Stimulated activated CD4-positive, alpha-beta T cell treated with anti-CD3 and anti-CD28 coated beads, Interleukin-1b, Interleukin-23, amount 100 ng/mL, for 24 hours (primary cell): ENCODE results near the gene CLSTN3.

ENCODE experiments used
- DNase-seq, 4 experiments: peaks; one replicate each; pipeline ENCODE4 v3.0.0-alpha.2; 2020; ENCODE audit warnings: low read depth in 4 of 4, low spot score in 1 of 4

CLSTN3 gene

DNA sequence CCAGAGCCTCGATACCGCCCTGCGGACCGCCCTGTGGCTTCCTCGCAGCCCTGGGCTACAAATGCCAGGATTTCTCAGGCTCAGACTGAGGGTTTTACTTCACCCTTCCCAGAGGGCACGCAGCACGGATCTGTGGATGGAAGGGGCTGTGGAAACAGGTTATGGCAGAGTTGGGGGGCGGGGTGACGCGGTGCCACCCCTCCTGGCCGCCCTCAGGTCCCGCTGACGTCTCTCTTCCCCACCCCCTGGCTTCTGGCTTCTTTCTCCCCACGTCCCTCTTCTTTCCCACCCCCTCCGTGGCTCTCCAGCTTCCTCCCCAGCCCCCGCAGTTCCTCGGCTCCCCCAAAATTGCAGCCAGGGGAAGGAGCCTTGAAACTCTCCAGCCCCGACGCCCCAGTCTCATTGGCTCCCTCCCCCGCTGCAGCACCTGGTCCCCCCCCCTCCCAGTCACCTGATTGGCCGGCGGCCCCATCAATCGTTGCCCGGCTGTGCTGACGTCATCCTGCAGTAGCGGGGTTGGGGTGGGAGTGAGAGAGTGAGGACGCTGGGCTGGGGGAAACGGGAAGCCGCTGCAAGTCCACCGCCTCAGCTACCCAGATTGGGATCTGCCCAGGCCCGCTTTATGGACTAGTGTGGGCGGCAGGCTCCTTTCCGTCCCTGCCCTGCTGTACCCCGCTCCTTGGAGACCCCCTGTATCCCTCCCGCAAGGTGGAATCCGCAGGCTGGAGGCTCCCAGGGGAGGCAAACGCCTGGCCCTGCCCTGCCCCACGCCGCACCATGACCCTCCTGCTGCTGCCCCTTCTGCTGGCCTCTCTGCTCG is at the start of gene CLSTN3:
Gene CLSTN3, plus strand, starts transcription at position 500 of the 820 bp plus-strand sequence. Its CDS starts 278 bp downstream, at position 778.
- DNase-seq, result peak; percentile 67 to 76 (median 70)

DNA sequence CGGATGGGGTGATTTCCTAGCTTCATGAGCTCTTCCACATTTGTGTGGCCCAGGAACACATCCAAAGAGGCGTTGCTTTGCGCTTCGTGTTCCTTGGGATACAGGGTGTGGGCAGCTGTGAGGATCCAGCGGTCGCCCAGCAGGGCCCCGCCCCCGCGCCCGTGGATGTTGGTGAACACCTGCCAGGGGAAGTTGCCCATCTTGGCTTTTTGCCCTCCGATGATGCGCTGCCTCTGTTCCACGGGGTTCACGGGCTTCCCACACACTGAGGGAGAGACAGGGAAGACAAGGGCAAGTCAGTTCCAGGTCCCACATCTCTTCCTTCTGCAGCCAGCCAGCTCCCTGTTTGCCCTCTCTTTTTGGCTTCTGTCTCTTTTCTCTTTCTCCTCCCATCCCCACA is 49.1 kb upstream of the CLSTN3 start:
- no peak for DNase-seq

GRCh38 chr12:7083125-7083524 is 47.0 kb upstream of the CLSTN3 start:
- no peak for DNase-seq

GRCh38 chr12:7089196-7089871 is 40.8 kb upstream of the CLSTN3 start:
- no peak for DNase-seq

GRCh38 chr12:7090222-7090998 is 39.8 kb upstream of the CLSTN3 start:
- no peak for DNase-seq

- no peak for DNase-seq
Measured at GRCh38 chr12:7091171-7091570, 39.0 kb upstream of the CLSTN3 start.

- no peak for DNase-seq
Measured at GRCh38 chr12:7091660-7092228, 38.4 kb upstream of the CLSTN3 start.

GRCh38 chr12:7092229-7092985 is 37.8 kb upstream of the CLSTN3 start, which contains the start of gene C1R:
TSS of gene C1R (minus strand) at chr12:7092445. CDS start at chr12:7092388, 57 bp downstream.
- peak; percentile 38 to 51 (median 44) for DNase-seq

DNA sequence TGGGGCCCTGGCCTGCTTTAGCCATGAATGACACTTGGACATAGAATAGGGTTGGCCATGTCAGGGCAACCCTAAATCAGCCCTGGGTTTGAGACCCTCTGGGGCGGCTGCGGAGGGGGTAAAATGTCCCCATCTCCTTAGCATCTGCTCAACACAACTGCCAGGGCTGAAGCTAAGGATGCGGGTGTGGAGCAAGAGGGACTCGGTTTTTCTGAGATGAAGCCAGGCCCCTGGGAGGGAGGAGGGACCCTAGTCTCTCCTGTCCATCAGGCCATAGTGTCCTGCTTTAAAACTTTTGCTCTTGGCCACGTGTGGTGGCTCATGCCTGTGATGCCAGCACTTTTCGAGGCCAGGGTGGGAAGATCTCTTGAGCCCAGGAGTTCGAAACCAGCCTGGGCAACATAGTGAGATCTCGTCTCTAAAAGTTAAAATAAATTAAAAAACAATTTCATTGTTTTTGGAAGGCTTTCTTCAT is 37.1 kb upstream of the CLSTN3 start:
- no peak for DNase-seq

DNA sequence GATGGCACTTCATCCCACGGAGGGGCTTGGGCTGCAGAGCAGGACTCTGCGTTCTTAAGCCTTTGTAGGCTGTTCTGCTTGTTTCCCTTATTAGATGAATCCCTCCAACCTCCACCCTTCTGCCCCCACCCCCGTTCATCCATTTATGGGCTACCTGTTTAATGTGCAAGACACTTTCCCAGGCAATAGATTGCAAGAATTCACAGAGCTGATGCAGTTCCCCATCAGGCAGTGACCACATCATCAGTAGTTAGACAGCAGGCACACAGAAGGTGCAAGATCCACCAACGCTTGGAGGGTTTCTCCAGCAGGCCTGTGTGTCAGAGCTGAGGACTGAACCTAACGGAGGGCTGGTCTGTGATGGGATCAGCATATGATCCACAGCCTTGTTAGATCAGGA is 36.7 kb upstream of the CLSTN3 start:
- DNase-seq, result no peak

GRCh38 chr12:7093892-7094291 is 36.3 kb upstream of the CLSTN3 start:
- DNase-seq, result no peak

- DNase-seq, result no peak
Measured at GRCh38 chr12:7096006-7096932, 33.9 kb upstream of the CLSTN3 start.

GRCh38 chr12:7096979-7097378 is 33.2 kb upstream of the CLSTN3 start:
- DNase-seq, result no peak

GRCh38 chr12:7099290-7099996 is 30.7 kb upstream of the CLSTN3 start:
- no peak for DNase-seq

DNA sequence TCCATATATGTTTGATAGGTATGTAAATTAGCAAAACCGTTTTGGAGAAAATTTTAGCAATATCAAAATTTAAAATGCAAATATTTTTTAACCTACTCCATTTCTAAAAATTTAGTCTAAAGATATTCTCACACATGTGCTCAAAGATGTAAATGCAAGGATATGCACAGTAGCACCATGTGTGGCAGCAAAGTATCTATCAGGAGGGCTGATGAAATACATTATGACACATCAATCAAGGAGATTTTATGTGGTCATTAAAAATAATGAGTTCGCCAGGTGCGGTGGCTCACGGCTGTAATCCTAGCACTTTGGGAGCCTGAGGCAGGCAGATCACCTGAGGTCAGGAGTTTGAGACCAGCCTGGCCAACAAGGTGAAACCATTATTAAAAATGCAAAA is 29.9 kb upstream of the CLSTN3 start:
- no peak for DNase-seq

DNA sequence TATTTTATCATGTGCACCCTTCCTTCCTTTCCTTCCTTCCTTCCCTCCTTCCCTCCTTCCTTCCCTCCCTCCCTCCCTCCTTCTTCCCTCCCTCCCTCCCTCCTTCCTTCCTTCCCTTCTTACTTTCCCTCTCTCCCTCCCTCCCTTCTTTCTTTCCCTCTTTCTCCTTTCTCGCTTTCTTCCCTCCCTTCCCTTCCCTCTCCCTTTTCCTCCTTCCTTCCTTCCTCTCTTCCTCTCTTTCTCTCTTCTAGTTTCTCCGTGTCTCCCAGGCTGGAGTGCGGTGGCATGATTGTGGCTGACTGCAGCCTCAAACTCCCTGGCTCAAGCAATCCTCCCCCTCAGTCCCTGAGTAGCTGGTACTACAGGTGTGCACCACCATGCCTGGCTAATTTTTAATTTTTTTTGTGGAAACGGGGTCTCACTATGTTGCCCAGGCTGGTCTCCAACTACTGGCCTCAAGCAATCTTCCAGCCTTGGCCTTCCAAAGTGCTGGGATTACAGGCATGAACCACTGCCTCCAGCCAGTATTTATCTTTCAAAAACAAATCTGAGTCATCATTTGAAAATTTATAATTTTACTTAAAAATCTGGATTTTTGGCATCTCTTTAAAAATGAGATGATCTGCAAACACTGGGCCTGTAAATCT is 29.0 kb upstream of the CLSTN3 start:
- no peak for DNase-seq

DNA sequence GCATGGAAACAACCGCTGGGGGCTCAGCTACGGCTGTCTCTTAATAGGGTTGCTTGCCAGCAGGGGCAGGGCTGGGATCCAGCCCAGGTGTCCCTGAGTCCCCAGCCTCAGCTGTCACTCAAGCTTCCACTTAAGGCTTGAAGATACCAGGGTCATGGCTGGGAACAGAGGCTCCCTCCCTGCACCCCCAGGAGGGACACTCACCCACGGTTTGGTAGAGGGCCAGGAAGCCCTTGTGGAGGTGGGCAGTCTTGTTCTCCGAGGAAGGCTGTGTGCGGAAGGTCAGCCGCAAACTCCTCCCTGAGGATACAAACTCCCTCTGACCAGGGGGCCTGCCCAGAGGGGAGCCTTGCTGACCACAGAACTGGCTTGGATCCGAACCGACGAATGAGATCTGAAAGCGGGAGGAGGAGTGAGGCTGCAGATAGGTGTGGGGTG is 28.5 kb upstream of the CLSTN3 start:
- no peak for DNase-seq

- DNase-seq, result no peak
Measured at GRCh38 chr12:7102582-7102981, 27.6 kb upstream of the CLSTN3 start.
